Endothelial cell of umbilical vein (primary cell): ENCODE results near the gene CTSK. TPM values are rescaled to one million over a fixed set of nuclear protein-coding genes. Genes with fewer than 3 reads are reported as not detected.

Experiments used
- BruUV-seq: library from RNA; stranded (reverse); fragments of 400-500 nt; replicated peaks from 2 replicates; lab custom pipeline; 2021; lab: Mats Ljungman, UMichigan
- CTCF ChIA-PET: fragments of 300-600, 350-600 bp; sonication (Branson Sonifier 250); formaldehyde crosslinking; loops from one replicate; lab custom pipeline; 2021; ENCODE audit warnings: antibody characterized with exemption, inconsistent platforms; lab: Charles Lee
- POLR2A ChIA-PET: fragments of 300-600, 350-600 bp; sonication (Branson Sonifier 250); formaldehyde crosslinking; loops from one replicate; lab custom pipeline; 2021; ENCODE audit warnings: antibody characterized with exemption, inconsistent platforms; lab: Charles Lee
- DNase-seq: peaks from one replicate; pipeline ENCODE4 v3.0.0-alpha.2; 2011; ENCODE audit warnings: low read depth, low spot score
- FAIRE-seq: peaks from 2 replicates; lab custom pipeline; 2011; peaks lifted over from hg19 to GRCh38; lab: Jason Lieb, UNC
- H2AFZ ChIP-seq: 2 replicates; pipeline ENCODE4 v1.6.0; 2012; ENCODE audit warnings: low read depth, low read length, control low read depth, inconsistent platforms
- H3K27ac ChIP-seq: 2 replicates; pipeline ENCODE4 v1.5.1; 2011; ENCODE audit warnings: low read depth, mild to moderate bottlenecking, control low read depth, low read length, moderate library complexity; ENCODE audit not compliant: insufficient read depth
- H3K27me3 ChIP-seq, 2 experiments: 2 replicates each; pipeline versions ENCODE4 v1.6.0 to v1.6.1; 2011; ENCODE audit warnings: low read length in 2 of 2, mixed read lengths in 1 of 2; ENCODE audit not compliant: control insufficient read depth in 2 of 2, insufficient read depth in 2 of 2
- H3K36me3 ChIP-seq, 2 experiments: 2 replicates in 1 of 2; 3 replicates in 1 of 2; pipeline ENCODE4 v1.5.1; 2011; ENCODE audit warnings: low read length in 2 of 2, mild to moderate bottlenecking in 1 of 2, moderate library complexity in 1 of 2; ENCODE audit not compliant: control insufficient read depth in 2 of 2, insufficient read depth in 2 of 2; ENCODE audit errors: extremely low read depth in 1 of 2
- H3K4me1 ChIP-seq: 3 replicates; pipeline ENCODE4 v1.5.1; 2011; ENCODE audit warnings: mild to moderate bottlenecking, low read length; ENCODE audit not compliant: control insufficient read depth, insufficient read depth; ENCODE audit errors: extremely low read depth
- H3K4me2 ChIP-seq: 2 replicates; pipeline ENCODE4 v1.6.1; 2011; ENCODE audit warnings: low read length, control low read depth, mixed read lengths; ENCODE audit not compliant: insufficient read depth
- H3K4me3 ChIP-seq, 3 experiments: fragments of 200-600 bp in 1 of 3; sonication (generic), shearing (Covaris generic) in 1 of 3; replicated peaks in 1 of 3; 2 replicates each; pipeline ENCODE4 v1.5.1; 2011 to 2016; ENCODE audit warnings: control low read depth in 3 of 3, low read length in 3 of 3, mild to moderate bottlenecking in 2 of 3, inconsistent platforms in 1 of 3, low read depth in 1 of 3, moderate library complexity in 1 of 3; ENCODE audit not compliant: insufficient read depth in 1 of 3
- H3K79me2 ChIP-seq: 2 replicates; pipeline ENCODE4 v1.6.0; 2012; ENCODE audit warnings: low read length, inconsistent platforms; ENCODE audit not compliant: control insufficient read depth, insufficient read depth
- H3K9ac ChIP-seq: replicated peaks from 2 replicates; pipeline ENCODE3; 2011; ENCODE audit warnings: low read length, control low read depth; ENCODE audit not compliant: insufficient read depth; ENCODE audit errors: extremely low read depth
- H3K9me1 ChIP-seq: replicated peaks from 3 replicates; pipeline ENCODE4 v1.6.0; 2011; ENCODE audit warnings: mild to moderate bottlenecking, low read length; ENCODE audit not compliant: control insufficient read depth, insufficient read depth; ENCODE audit errors: extremely low read depth
- H3K9me3 ChIP-seq: replicated peaks from 2 replicates; pipeline ENCODE4 v1.5.1; 2012; ENCODE audit warnings: low read length, inconsistent platforms; ENCODE audit not compliant: control insufficient read depth, insufficient read depth
- H4K20me1 ChIP-seq: replicated peaks from 2 replicates; pipeline ENCODE3; 2011; ENCODE audit warnings: mild to moderate bottlenecking, low read length; ENCODE audit not compliant: control insufficient read depth, insufficient read depth; ENCODE audit errors: extremely low read depth
- CTCF ChIP-seq, 2 donors: IDR thresholded peaks; 1 replicate in 1 of 2; 2 replicates in 1 of 2; pipeline ENCODE4 v1.5.1; 2011; ENCODE audit warnings: low read length in 2 of 2, mild to moderate bottlenecking in 2 of 2, moderate library complexity in 2 of 2, control low read depth in 1 of 2, inconsistent platforms in 1 of 2, low read depth in 1 of 2; ENCODE audit not compliant: insufficient read depth in 1 of 2; ENCODE audit errors: extremely low read depth in 1 of 2
- EZH2 ChIP-seq: IDR thresholded peaks from 2 replicates; pipeline ENCODE4 v1.6.1; 2012; ENCODE audit warnings: borderline replicate concordance, low read depth, mild to moderate bottlenecking, moderate library complexity, low read length, inconsistent platforms; ENCODE audit not compliant: severe bottlenecking
- FOS ChIP-seq: IDR thresholded peaks from 2 replicates; pipeline ENCODE4 v1.6.1; 2011; ENCODE audit warnings: mild to moderate bottlenecking, low read length, moderate library complexity, borderline replicate concordance; ENCODE audit not compliant: insufficient read depth
- GATA2 ChIP-seq: IDR thresholded peaks from 2 replicates; pipeline ENCODE4 v1.7.0; 2011; ENCODE audit warnings: low read depth, mild to moderate bottlenecking, moderate library complexity, mixed read lengths, low read length; ENCODE audit not compliant: insufficient read length, insufficient read depth
- JUN ChIP-seq: IDR thresholded peaks from 2 replicates; pipeline ENCODE4 v1.6.1; 2011; ENCODE audit warnings: borderline replicate concordance, low read depth; ENCODE audit not compliant: insufficient read length, insufficient read depth
- MAX ChIP-seq: IDR thresholded peaks from 2 replicates; pipeline ENCODE4 v1.6.1; 2011; ENCODE audit not compliant: insufficient read depth, insufficient read length
- MYC ChIP-seq: IDR thresholded peaks from one replicate; pipeline ENCODE4 v1.6.1; 2011; ENCODE audit warnings: mild to moderate bottlenecking, low read depth, low read length
- POLR2A ChIP-seq: IDR thresholded peaks from 2 replicates; pipeline ENCODE4 v1.6.1; 2012; ENCODE audit warnings: low read depth, mild to moderate bottlenecking, control low read depth, low read length
- POLR2AphosphoS5 ChIP-seq: IDR thresholded peaks from 2 replicates; pipeline ENCODE4 v1.6.1; 2012; ENCODE audit warnings: low read depth, mild to moderate bottlenecking, control low read depth, low read length, moderate library complexity; ENCODE audit not compliant: insufficient read depth
- dilution Hi-C: fragments of 300-500 bp; cut with MboI; formaldehyde crosslinking; loops from one replicate; pipeline ENCODE4 v1.15.0; 2019; ENCODE audit warnings: low sequenced_read_pairs; ENCODE audit not compliant: extremely low pct_ligation_motif_present
- intact Hi-C: fragments of 100-400 bp; cut with micrococcal nuclease; formaldehyde crosslinking; loops from one replicate; pipeline ENCODE4 v1.10.0; 2022
- polyA plus RNA-seq, 4 experiments: library from polyadenylated mRNA; depleted of rRNA in 3 of 4; stranded (reverse) in 3 of 4; unstranded in 1 of 4; fragments of >200 nt; gene quantifications; 2 replicates each; pipeline versions ENCODE4 v1.2.1 to v1.2.3, GENCODE V29; 2011 to 2012; ENCODE audit warnings: missing spikeins in 1 of 4
- small RNA-seq: library from RNA; depleted of rRNA; stranded (forward); fragments of <200 nt; gene quantifications from one replicate; pipeline ENCODE3, GENCODE V24; 2012; ENCODE audit warnings: low replicate concordance, low read depth; ENCODE audit not compliant: insufficient read depth, insufficient read length
- total RNA-seq: library from RNA; stranded (reverse); gene quantifications from 2 replicates; pipeline ENCODE4 v1.2.3, GENCODE V29; 2021

Gene CTSK
- total and polyA plus RNA-seq, 2 donors (not counting 3 experiments of a cell fraction or from before 2014, with no cell fraction given) = 18.5 to 45.6 TPM

GRCh38 chr1:150748878-150749719, 59.0 kb downstream of the CTSK start:
- DNase-seq (no peak), FAIRE-seq (no peak)
- no peaks in the 10 kb centered on the region for H3K4me1 ChIP-seq
- no peak overlapping the region for H3K9ac ChIP-seq
- intact Hi-C loops (no loop called here), dilution Hi-C loops (no loop called here)
- H3K9me3 ChIP-seq = no peaks in the 10 kb centered on the region
- no peaks in the 10 kb centered on the region for H3K79me2 ChIP-seq
- no peaks in the 10 kb centered on the region for H3K27me3 ChIP-seq
- CTCF ChIA-PET = interaction anchor here (1.2 to 3.3 kb wide), 3 partner anchors 9 to 64 kb away, joined by 3 to 8 read pairs (median 5); no protein-coding TSS in a partner anchor
- POLR2A ChIA-PET = no interaction called here
- no peaks in the 10 kb centered on the region for H4K20me1 ChIP-seq
- no peak overlapping the region for H3K4me3 ChIP-seq
- no peak overlapping the region for H2AFZ ChIP-seq
- no peaks in the 10 kb centered on the region for H3K9me1 ChIP-seq
- TF ChIP-seq FOS = no peak
- no peak for TF ChIP-seq JUN
- TF ChIP-seq POLR2A = no peak
- no peak for TF ChIP-seq CTCF (IDR thresholded peaks at IDR 0.05; ENCODE audit: extremely low read depth in 1 of 2, insufficient read depth in 1 of 2, low read depth in 1 of 2, low read length in 2 of 2)
- TF ChIP-seq EZH2 = no peak
- no peak for TF ChIP-seq POLR2AphosphoS5
- TF ChIP-seq MYC = no peak
- TF ChIP-seq MAX = no peak
- TF ChIP-seq GATA2 = no peak
- no TSS peak for BruUV-seq
- no peaks in the 10 kb centered on the region for H3K36me3 ChIP-seq
- no peak overlapping the region for H3K4me2 ChIP-seq
- H3K27ac ChIP-seq = no peak overlapping the region

Small RNA genes lying within 50 kb of the gene (small RNA-seq; reads per million reads assigned to genes)
- gene RNU6-1309P = not detected

Other genes starting within 250 kb of the CTSK start
- gene MCL1, start 228.7 kb downstream of the CTSK start, total RNA-seq = 186 and 212 TPM in 2 replicates
- 63.9 and 87.3 TPM in 2 replicates for gene MCL1, start 228.7 kb downstream of the CTSK start, polyA plus RNA-seq
- 155 and 162 TPM in 2 replicates for gene ENSA, start 178.6 kb downstream of the CTSK start, total RNA-seq
- gene ENSA, start 178.6 kb downstream of the CTSK start, polyA plus RNA-seq = 30.5 and 32.4 TPM in 2 replicates
- gene GOLPH3L, start 111.1 kb downstream of the CTSK start, total RNA-seq = 33.2 and 34.9 TPM in 2 replicates
- 13.0 and 15.7 TPM in 2 replicates for gene GOLPH3L, start 111.1 kb downstream of the CTSK start, polyA plus RNA-seq
- gene HORMAD1, start 87.4 kb downstream of the CTSK start, total RNA-seq = not detected in 2 replicates
- gene HORMAD1, start 87.4 kb downstream of the CTSK start, polyA plus RNA-seq = not detected in 2 replicates
- 5.7 and 11.1 TPM in 2 replicates for gene CTSS, start 42.5 kb downstream of the CTSK start, total RNA-seq
- gene CTSS, start 42.5 kb downstream of the CTSK start, polyA plus RNA-seq = 3.5 and 4.0 TPM in 2 replicates
- gene ARNT, start 68.3 kb upstream of the CTSK start, total RNA-seq = 30.2 and 40.3 TPM in 2 replicates
- gene ARNT, start 68.3 kb upstream of the CTSK start, polyA plus RNA-seq = 24.3 and 24.8 TPM in 2 replicates
- not detected in 2 replicates for gene CTXND2, start 78.9 kb upstream of the CTSK start, total RNA-seq
- not detected in 2 replicates for gene CTXND2, start 78.9 kb upstream of the CTSK start, polyA plus RNA-seq
- 42.0 and 49.2 TPM in 2 replicates for gene SETDB1, start 118.1 kb upstream of the CTSK start, total RNA-seq
- 25.1 and 25.3 TPM in 2 replicates for gene SETDB1, start 118.1 kb upstream of the CTSK start, polyA plus RNA-seq
- gene CERS2, start 166.6 kb upstream of the CTSK start, total RNA-seq = 155 and 171 TPM in 2 replicates
- 143 and 158 TPM in 2 replicates for gene CERS2, start 166.6 kb upstream of the CTSK start, polyA plus RNA-seq
- gene ANXA9, start 174.0 kb upstream of the CTSK start, total RNA-seq = not detected in 2 replicates
- not detected in 2 replicates for gene ANXA9, start 174.0 kb upstream of the CTSK start, polyA plus RNA-seq
- gene MINDY1, start 198.6 kb upstream of the CTSK start, total RNA-seq = 11.7 and 12.0 TPM in 2 replicates
- gene MINDY1, start 198.6 kb upstream of the CTSK start, polyA plus RNA-seq = 15.4 and 16.1 TPM in 2 replicates
- gene PRUNE1, start 200.2 kb upstream of the CTSK start, total RNA-seq = 8.0 and 8.6 TPM in 2 replicates
- gene PRUNE1, start 200.2 kb upstream of the CTSK start, polyA plus RNA-seq = 17.5 and 19.3 TPM in 2 replicates
- gene BNIPL, start 228.3 kb upstream of the CTSK start, total RNA-seq = 0.42 and 0.67 TPM in 2 replicates
- 0.26 and 0.41 TPM in 2 replicates for gene BNIPL, start 228.3 kb upstream of the CTSK start, polyA plus RNA-seq
- 3.2 and 3.5 TPM in 2 replicates for gene C1orf56, start 239.5 kb upstream of the CTSK start, total RNA-seq
- 3.0 and 3.6 TPM in 2 replicates for gene C1orf56, start 239.5 kb upstream of the CTSK start, polyA plus RNA-seq